Measurements from ENCODE around the gene SLC35G6. TPM values are rescaled to one million over a fixed set of nuclear protein-coding genes. Genes with fewer than 3 reads are reported as not detected.

Gene SLC35G6
- total RNA-seq, 1 experiment from 2014 or later: not detected

GRCh38 chr17:7477392-7478275 lies 3.6 kb upstream of the SLC35G6 start:
- ChIA-PET POLR2A (ENCODE audit: unreplicated experiment) (no interaction called here), CTCF (no interaction called here)
- Histone ChIP-seq H3K4me2 (ENCODE audit: low read length) (peak overlapping the region; percentile 91), H3K79me2 (ENCODE audit: low read length) (peaks cover 68% of the 10 kb centered on the region), H3K27ac (ENCODE audit: low read length) (peak overlapping the region; percentile 62), H3K36me3 (ENCODE audit: low read depth, low read length) (no peaks in the 10 kb centered on the region), H4K20me1 (ENCODE audit: low read length) (no peaks in the 10 kb centered on the region), H2AFZ (ENCODE audit: low read length) (0 out of 2 replicates have a peak overlapping the region, but pooled peaks have one; percentile 18), H3F3A (ENCODE audit: low read length, unreplicated experiment) (no peaks in the 10 kb centered on the region), H3K9ac (ENCODE audit: low read length) (peak overlapping the region; percentile 85), H3K4me3 (ENCODE audit: low read length) (peak overlapping the region; percentile 79), H3K9me2 (replicated peaks; ENCODE audit: low read length) (no peaks in the 10 kb centered on the region), H3K27me3 (ENCODE audit: low read length) (no peaks in the 10 kb centered on the region), H3K9me3 (ENCODE audit: low read length) (no peaks in the 10 kb centered on the region), H3K4me1 (ENCODE audit: insufficient read depth, low read length) (peaks cover 33% of the 10 kb centered on the region)
- DNase-seq (peak; percentile 11), ATAC-seq (peak; percentile 3; the same call in 1 of the 2 replicates)
- BruUV-seq (replicated peaks): no TSS peak
- intact Hi-C loops (cut with micrococcal nuclease): no loop called here
- TF ChIP-seq EZH2 (IDR thresholded peaks at IDR 0.05; ENCODE audit: low read length, unreplicated experiment): no peak
- TF ChIP-seq CTCF (conservative IDR thresholded peaks at IDR 0.05; ENCODE audit: low read depth, low read length): no peak

DNA sequence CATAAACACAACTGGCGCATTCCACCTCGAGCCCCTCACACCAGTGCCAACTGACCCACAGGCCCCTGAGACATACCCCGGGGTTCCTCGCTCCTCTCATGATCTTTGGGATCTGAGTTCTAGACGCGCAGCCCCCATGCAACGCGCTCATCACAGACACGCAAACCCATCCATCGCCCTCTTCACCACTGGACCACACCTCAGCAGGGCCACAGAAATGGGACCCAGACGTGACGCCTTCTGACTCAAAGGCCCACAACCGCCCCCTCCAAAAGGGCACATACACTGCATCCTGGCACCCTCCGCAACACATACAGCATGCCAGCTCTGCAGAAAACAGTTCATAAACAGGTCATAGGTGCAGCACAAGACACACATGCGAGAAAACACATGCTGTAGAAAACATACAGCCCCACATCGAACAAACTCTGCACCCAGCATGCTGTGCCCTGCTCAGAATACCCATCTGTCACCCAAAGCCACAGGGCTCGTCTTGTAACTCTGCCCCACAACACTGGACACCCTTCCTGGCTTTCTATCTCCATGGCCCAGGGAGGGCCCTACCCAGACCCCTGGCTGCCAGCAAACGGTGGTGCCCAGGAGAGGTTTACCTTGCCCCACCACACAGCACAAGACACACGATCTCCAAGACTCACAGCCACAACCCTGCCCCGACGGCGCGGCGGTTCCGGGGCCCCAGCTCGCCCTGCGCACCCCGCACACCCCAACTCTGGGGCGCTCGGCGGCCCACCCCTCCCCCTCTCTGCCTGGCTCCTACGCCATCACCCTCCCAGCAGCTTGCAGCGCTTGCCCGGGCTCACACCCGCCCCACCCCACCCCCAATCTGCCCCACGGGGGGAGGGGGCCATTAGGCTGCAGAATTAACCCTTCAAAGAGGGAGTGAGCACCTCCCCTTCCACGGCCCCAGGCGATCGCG lies 2.7 kb upstream of the SLC35G6 start:
- Histone ChIP-seq H3K27ac (ENCODE audit: low read length) (peak overlapping the region; percentile 62), H3F3A (ENCODE audit: low read length, unreplicated experiment) (no peaks in the 10 kb centered on the region), H3K27me3 (ENCODE audit: low read length) (no peaks in the 10 kb centered on the region), H2AFZ (ENCODE audit: low read length) (peak overlapping the region; percentile 18; the same call in 1 of the 2 replicates), H3K4me2 (ENCODE audit: low read length) (peak overlapping the region; percentile 91), H3K4me3 (ENCODE audit: low read length) (peak overlapping the region; percentile 79), H3K9ac (ENCODE audit: low read length) (peak overlapping the region; percentile 85), H3K9me3 (ENCODE audit: low read length) (no peaks in the 10 kb centered on the region), H3K36me3 (ENCODE audit: low read depth, low read length) (no peaks in the 10 kb centered on the region), H4K20me1 (ENCODE audit: low read length) (no peaks in the 10 kb centered on the region), H3K4me1 (ENCODE audit: insufficient read depth, low read length) (peaks cover 33% of the 10 kb centered on the region), H3K79me2 (ENCODE audit: low read length) (peaks cover 68% of the 10 kb centered on the region), H3K9me2 (replicated peaks; ENCODE audit: low read length) (no peaks in the 10 kb centered on the region)
- POLR2A ChIA-PET (ENCODE audit: unreplicated experiment): no interaction called here
- peak; percentile 14 for ATAC-seq
- intact Hi-C loops (cut with micrococcal nuclease): no loop called here
- TSS peak; percentile 5 for BruUV-seq (replicated peaks)
- TF ChIP-seq CTCF (conservative IDR thresholded peaks at IDR 0.05; ENCODE audit: low read depth, low read length): no peak
- TF ChIP-seq EZH2phosphoT487 (IDR thresholded peaks at IDR 0.05; ENCODE audit: borderline replicate concordance, low read length): no peak
- TF ChIP-seq EZH2 (IDR thresholded peaks at IDR 0.05; ENCODE audit: low read length, unreplicated experiment): no peak
- CTCF ChIA-PET: no interaction called here
- peak; percentile 13 for DNase-seq
